CD14-positive monocyte (primary cell): ENCODE measurements around the gene ZNF346. TPM values are rescaled to one million over a fixed set of nuclear protein-coding genes. Genes with fewer than 3 reads are reported as not detected.

Experiments used
- DNase-seq, 3 donors: peaks; one replicate each; pipeline ENCODE4 v3.0.0-alpha.2; 2011 to 2022
- H2AFZ ChIP-seq: 2 replicates; pipeline ENCODE4 v1.6.0; 2012; ENCODE audit warnings: mild to moderate bottlenecking, low read depth, low read length, inconsistent platforms; ENCODE audit not compliant: insufficient read depth, poor library complexity, severe bottlenecking
- H3K27ac ChIP-seq, 2 donors: 1 replicate in 1 of 2; 2 replicates in 1 of 2; pipeline ENCODE4 v1.5.1; 2012 to 2013; ENCODE audit warnings: low read length in 2 of 2, control low read depth in 1 of 2, inconsistent platforms in 1 of 2, low read depth in 1 of 2, mild to moderate bottlenecking in 1 of 2
- H3K27me3 ChIP-seq, 2 donors: one replicate each; pipeline versions ENCODE4 v1.6.0 to v1.6.1; 2011 to 2013; ENCODE audit warnings: low read length in 2 of 2; ENCODE audit not compliant: control insufficient read depth in 2 of 2, insufficient read depth in 2 of 2
- H3K36me3 ChIP-seq, 2 donors: replicated peaks in 1 of 2; 1 replicate in 1 of 2; 2 replicates in 1 of 2; pipeline versions ENCODE4 v1.5.1 to v1.6.1; 2012 to 2013; ENCODE audit warnings: low read length in 2 of 2, control low read depth in 1 of 2, inconsistent platforms in 1 of 2, mild to moderate bottlenecking in 1 of 2; ENCODE audit not compliant: insufficient read depth in 2 of 2, control insufficient read depth in 1 of 2
- H3K4me1 ChIP-seq, 2 donors: 1 replicate in 1 of 2; 2 replicates in 1 of 2; pipeline versions ENCODE4 v1.5.1 to v1.6.1; 2012 to 2013; ENCODE audit warnings: low read length in 2 of 2, control low read depth in 1 of 2, inconsistent platforms in 1 of 2, mild to moderate bottlenecking in 1 of 2, moderate library complexity in 1 of 2; ENCODE audit not compliant: insufficient read depth in 2 of 2, control insufficient read depth in 1 of 2
- H3K4me2 ChIP-seq: replicated peaks from 2 replicates; pipeline ENCODE3; 2012; ENCODE audit warnings: low read length, moderate library complexity, mild to moderate bottlenecking; ENCODE audit not compliant: poor library complexity, severe bottlenecking; ENCODE audit errors: extremely low read depth
- H3K4me3 ChIP-seq, 3 experiments: fragments of 200-600 bp in 1 of 3; sonication (generic) in 1 of 3; replicated peaks in 1 of 3; 1 replicate in 2 of 3; 2 replicates in 1 of 3; pipeline ENCODE4 v1.5.1; 2011 to 2013; ENCODE audit warnings: low read length in 3 of 3, mild to moderate bottlenecking in 3 of 3, control low read depth in 2 of 3, low read depth in 2 of 3, inconsistent platforms in 1 of 3, moderate library complexity in 1 of 3
- H3K79me2 ChIP-seq: 2 replicates; pipeline ENCODE4 v1.6.0; 2012; ENCODE audit warnings: mild to moderate bottlenecking, control low read depth, inconsistent platforms, low read length, moderate library complexity; ENCODE audit not compliant: insufficient read depth
- H3K9ac ChIP-seq: 2 replicates; pipeline ENCODE4 v1.6.0; 2017; ENCODE audit warnings: low read length, mild to moderate bottlenecking; ENCODE audit not compliant: insufficient read depth, poor library complexity, severe bottlenecking
- H3K9me3 ChIP-seq, 2 donors: replicated peaks in 1 of 2; 1 replicate in 1 of 2; 2 replicates in 1 of 2; pipeline versions ENCODE4 v1.5.1 to v1.6.1; 2012 to 2013; ENCODE audit warnings: low read length in 2 of 2, control low read depth in 1 of 2; ENCODE audit not compliant: control insufficient read depth in 1 of 2, insufficient read depth in 1 of 2
- H4K20me1 ChIP-seq: 2 replicates; pipeline ENCODE4 v1.6.0; 2012; ENCODE audit warnings: mild to moderate bottlenecking, low read length, control low read depth, moderate library complexity; ENCODE audit not compliant: insufficient read depth
- H3K27ac Mint-ChIP-seq, 7 donors: one replicate each; pipeline ENCODE4 v1.8.0; 2020; ENCODE audit warnings: mild to moderate bottlenecking in 7 of 7, mixed read lengths in 7 of 7, moderate library complexity in 6 of 7, inconsistent platforms in 2 of 7
- H3K27me3 Mint-ChIP-seq, 3 donors: one replicate each; pipeline ENCODE4 v1.8.0; 2021 to 2022; ENCODE audit warnings: low read depth in 3 of 3, mild to moderate bottlenecking in 3 of 3, mixed read lengths in 3 of 3, moderate library complexity in 3 of 3, inconsistent platforms in 1 of 3
- H3K36me3 Mint-ChIP-seq, 2 donors: one replicate each; pipeline ENCODE4 v1.8.0; 2020; ENCODE audit warnings: mixed read lengths in 2 of 2, inconsistent platforms in 1 of 2, mild to moderate bottlenecking in 1 of 2
- H3K4me1 Mint-ChIP-seq: one replicate; pipeline ENCODE4 v1.8.0; 2020; ENCODE audit warnings: mild to moderate bottlenecking, mixed read lengths
- H3K4me3 Mint-ChIP-seq, 2 donors: one replicate each; pipeline ENCODE4 v1.8.0; 2020; ENCODE audit warnings: mild to moderate bottlenecking in 2 of 2, mixed read lengths in 2 of 2, moderate library complexity in 1 of 2
- H3K9me3 Mint-ChIP-seq, 7 donors: one replicate each; pipeline ENCODE4 v1.8.0; 2020 to 2022; ENCODE audit warnings: mixed read lengths in 7 of 7, mild to moderate bottlenecking in 6 of 7, moderate library complexity in 6 of 7, inconsistent platforms in 2 of 7
- WGBS: methylation state at CpG from one replicate; pipeline ENCODE4 v1.1.5; 2013; ENCODE audit warnings: missing lambda C conversion rate; ENCODE audit not compliant: insufficient coverage; 5-methylcytosine and 5-hydroxymethylcytosine counted together
- intact Hi-C, 2 donors: fragments of 100-400 bp; cut with micrococcal nuclease; formaldehyde crosslinking; loops; one replicate each; pipeline versions ENCODE4 v1.15.0 to v1.15.1; 2023
- polyA plus RNA-seq, 3 donors: library from polyadenylated mRNA; depleted of rRNA in 1 of 3; unstranded in 2 of 3; stranded (reverse) in 1 of 3; fragments of 300-500 nt in 2 of 3; fragments of >200 nt in 1 of 3; fragmentation: Illumina TruSeq in 2 of 3; gene quantifications; 1 replicate in 2 of 3; 2 replicates in 1 of 3; pipeline ENCODE4 v1.2.3, GENCODE V29; 2012 to 2021
- TF ChIP-seq, protein P1 (sequence below): fragments of 200-600 bp; IDR thresholded peaks from one replicate; pipeline ENCODE4 v1.8.0; 2022; ENCODE audit warnings: antibody characterized with exemption, mild to moderate bottlenecking

Gene ZNF346
- polyA plus RNA-seq, 3 donors: 6.0 to 9.6 (median 6.4) TPM

GRCh38 chr5:177027665-177028064, 5.2 kb downstream of the ZNF346 start:
- H3K4me1 Mint-ChIP-seq: peaks cover 18% of the 10 kb centered on the region
- Histone ChIP-seq H3K4me3 (no peak overlapping the region), H3K9ac (no peak overlapping the region), H3K79me2 (peaks cover 43% of the 10 kb centered on the region), H4K20me1 (no peaks in the 10 kb centered on the region), H3K36me3 (peaks cover 8 to 11% of the 10 kb centered on the region in 2 donors), H3K4me2 (no peak overlapping the region), H2AFZ (no peak overlapping the region), H3K27me3 (no peaks in the 10 kb centered on the region), H3K9me3 (peaks cover 0 to 6% of the 10 kb centered on the region in 2 donors), H3K4me1 (peaks cover 8 to 9% of the 10 kb centered on the region in 2 donors), H3K27ac (no peak overlapping the region)
- no peak overlapping the region for H3K27ac Mint-ChIP-seq
- DNase-seq: no peak
- H3K4me3 Mint-ChIP-seq: no peak overlapping the region
- peaks cover 0 to 3% (median 0%) of the 10 kb centered on the region in 3 donors for H3K27me3 Mint-ChIP-seq
- TF ChIP-seq, protein P1, sequence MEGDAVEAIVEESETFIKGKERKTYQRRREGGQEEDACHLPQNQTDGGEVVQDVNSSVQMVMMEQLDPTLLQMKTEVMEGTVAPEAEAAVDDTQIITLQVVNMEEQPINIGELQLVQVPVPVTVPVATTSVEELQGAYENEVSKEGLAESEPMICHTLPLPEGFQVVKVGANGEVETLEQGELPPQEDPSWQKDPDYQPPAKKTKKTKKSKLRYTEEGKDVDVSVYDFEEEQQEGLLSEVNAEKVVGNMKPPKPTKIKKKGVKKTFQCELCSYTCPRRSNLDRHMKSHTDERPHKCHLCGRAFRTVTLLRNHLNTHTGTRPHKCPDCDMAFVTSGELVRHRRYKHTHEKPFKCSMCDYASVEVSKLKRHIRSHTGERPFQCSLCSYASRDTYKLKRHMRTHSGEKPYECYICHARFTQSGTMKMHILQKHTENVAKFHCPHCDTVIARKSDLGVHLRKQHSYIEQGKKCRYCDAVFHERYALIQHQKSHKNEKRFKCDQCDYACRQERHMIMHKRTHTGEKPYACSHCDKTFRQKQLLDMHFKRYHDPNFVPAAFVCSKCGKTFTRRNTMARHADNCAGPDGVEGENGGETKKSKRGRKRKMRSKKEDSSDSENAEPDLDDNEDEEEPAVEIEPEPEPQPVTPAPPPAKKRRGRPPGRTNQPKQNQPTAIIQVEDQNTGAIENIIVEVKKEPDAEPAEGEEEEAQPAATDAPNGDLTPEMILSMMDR: no peak
- H3K36me3 Mint-ChIP-seq: peaks cover 13 to 60% of the 10 kb centered on the region in 2 donors
- no CpG with 5 or more reads among the region's 2 CpGs for WGBS
- H3K9me3 Mint-ChIP-seq: peaks cover 2 to 15% (median 5%) of the 10 kb centered on the region in 7 donors
- intact Hi-C loops: no loop called here

DNA sequence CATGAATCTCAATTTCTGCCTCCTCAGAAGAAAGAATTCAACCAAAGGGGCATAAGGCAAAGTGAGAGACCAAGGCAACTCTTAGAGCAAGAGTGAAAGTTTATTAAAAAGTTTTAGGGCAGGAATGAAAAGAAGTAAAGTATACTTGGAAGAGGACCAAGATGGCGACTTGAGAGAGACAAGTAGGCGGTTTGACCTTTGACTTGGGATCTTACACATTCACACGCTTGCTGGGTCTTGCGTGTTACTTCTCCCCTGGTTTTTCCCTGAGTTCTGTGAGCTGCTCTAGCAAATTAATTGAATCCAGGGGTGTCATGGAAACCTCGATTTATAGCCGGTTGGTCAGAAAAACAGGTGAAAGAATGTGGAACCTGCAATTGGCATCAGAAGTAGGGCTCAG, 7.0 kb downstream of the ZNF346 start:
- peaks cover 8 to 15% of the 10 kb centered on the region in 2 donors for H3K36me3 ChIP-seq

More for the DNA sequence above, 7.0 kb downstream of the ZNF346 start:
- H3K9me3 Mint-ChIP-seq: peaks cover 2 to 15% (median 5%) of the 10 kb centered on the region in 7 donors
- H3K4me3 Mint-ChIP-seq: no peak overlapping the region
- no peak overlapping the region for H3K27ac Mint-ChIP-seq
- Histone ChIP-seq H3K27me3 (no peaks in the 10 kb centered on the region), H3K9ac (no peak overlapping the region), H2AFZ (no peak overlapping the region), H3K27ac (no peak overlapping the region), H3K9me3 (peaks cover 0 to 6% of the 10 kb centered on the region in 2 donors), H3K4me2 (no peak overlapping the region), H3K79me2 (peaks cover 40% of the 10 kb centered on the region), H4K20me1 (peaks cover 3% of the 10 kb centered on the region), H3K4me3 (no peak overlapping the region), H3K4me1 (no peaks in the 10 kb centered on the region)
- peaks cover 7% of the 10 kb centered on the region for H3K4me1 Mint-ChIP-seq
- 100% methylated on average over 6 of the region's 6 CpGs for WGBS
- peaks cover 17 to 70% of the 10 kb centered on the region in 2 donors for H3K36me3 Mint-ChIP-seq
- TF ChIP-seq, protein P1: no peak
- peaks cover 0 to 3% (median 0%) of the 10 kb centered on the region in 3 donors for H3K27me3 Mint-ChIP-seq
- no peak for DNase-seq
- intact Hi-C loops: no loop called here
